Esophagus mucosa (tissue), 1 donor: ENCODE measurements around the gene TNRC6C. TPM values are rescaled to one million over a fixed set of nuclear protein-coding genes. Genes with fewer than 3 reads are reported as not detected.
A peak's percentile ranks its signal among the peaks of the same experiment; 100 is the strongest.
"Not testable (repeated sequence)": the region's sequence is repeated elsewhere in the genome, so short reads cannot be mapped to it uniquely, and the experiment has no call there.

Experiments
- ATAC-seq: fragments of 200-7000 bp; cut with Tn5 transposase; one replicate; pipeline ENCODE4 v1.9.1; 2020
- total RNA-seq: library from RNA; stranded (reverse); gene quantifications from one replicate; pipeline ENCODE4 v1.2.4, GENCODE V29; 2023
- donor health status: DM: yes; HTN: yes; CAD: no.

TNRC6C gene
- total RNA-seq, 1 donor from 2014 or later = 6.8 TPM

DNA sequence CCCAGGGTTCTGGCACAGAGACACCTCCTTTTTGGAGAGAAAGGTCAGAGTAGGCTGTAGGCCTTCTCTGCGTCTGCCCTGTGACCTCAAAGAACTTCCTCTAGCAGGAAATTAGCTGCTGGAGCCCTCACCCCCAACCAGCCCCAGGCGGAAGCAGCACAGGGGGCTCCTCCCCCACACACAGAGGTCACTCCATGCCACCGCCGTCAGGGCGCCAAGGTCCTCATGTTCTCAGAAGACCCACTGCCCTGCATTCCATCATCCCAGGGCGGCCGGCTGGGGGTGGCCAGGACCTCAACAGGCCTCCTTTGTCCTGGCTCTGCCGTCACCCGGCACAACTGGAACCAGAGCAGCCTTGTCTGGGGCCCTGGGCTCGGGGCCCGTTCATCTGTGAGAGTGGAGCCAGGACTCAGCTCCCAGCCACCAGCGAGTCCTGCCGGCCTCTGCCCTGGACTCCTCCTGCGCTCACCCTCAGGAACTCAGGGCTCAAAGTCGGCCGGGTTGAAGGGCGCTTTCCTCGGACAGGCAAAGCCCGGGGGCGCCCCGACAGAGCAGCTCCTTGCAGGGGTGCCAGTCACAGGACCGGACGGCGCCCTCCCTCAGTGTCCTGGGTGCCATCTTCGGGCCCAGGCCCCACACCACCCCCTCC, 168.9 kb downstream of the TNRC6C start:
- peak; percentile 3 for ATAC-seq

GRCh38 chr17:78127888-78128550, 169.5 kb downstream of the TNRC6C start:
- ATAC-seq = peak; percentile 30

GRCh38 chr17:78128551-78129350, 170.2 kb downstream of the TNRC6C start, which contains the start of gene TMC6:
TSS of gene TMC6 (minus strand) at chr17:78128755. CDS start at chr17:78126832, 1,923 bp downstream.
- peak; percentile 72 for ATAC-seq

GRCh38 chr17:78129351-78130089, 171.0 kb downstream of the TNRC6C start:
- ATAC-seq = no peak

- ATAC-seq = no peak
Observed at GRCh38 chr17:78130090-78130436, 171.6 kb downstream of the TNRC6C start.

GRCh38 chr17:78130437-78131101, 172.1 kb downstream of the TNRC6C start, which contains the start of gene TMC8:
TSS of gene TMC8 (plus strand) at chr17:78130771. CDS start at chr17:78131589, 818 bp downstream.
- peak; percentile 0 for ATAC-seq

- ATAC-seq = no peak
Observed at GRCh38 chr17:78131172-78132083, 172.9 kb downstream of the TNRC6C start.

- peak; percentile 40 for ATAC-seq
Observed at GRCh38 chr17:78132084-78132676, 173.7 kb downstream of the TNRC6C start.

DNA sequence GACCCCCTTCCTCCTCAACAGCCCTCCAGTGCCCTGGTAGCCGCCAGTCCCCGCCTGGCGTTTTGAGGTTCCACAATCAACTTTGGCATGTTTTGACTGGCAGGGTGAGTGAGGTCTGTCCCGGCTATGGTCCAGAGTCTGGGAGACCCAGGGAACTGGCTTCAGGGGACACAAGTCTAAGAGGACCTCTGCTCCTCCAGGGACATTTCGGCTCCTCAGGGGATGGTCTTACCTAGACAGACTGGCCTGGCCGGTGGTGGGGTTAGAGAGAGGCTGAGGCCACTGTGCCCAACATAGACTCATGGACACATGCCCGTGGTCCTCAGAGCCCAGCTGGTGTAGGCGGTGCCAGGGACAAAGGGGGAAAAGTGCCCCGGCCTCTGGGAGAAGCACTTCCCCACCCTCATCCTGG, 174.3 kb downstream of the TNRC6C start:
- no peak for ATAC-seq

DNA sequence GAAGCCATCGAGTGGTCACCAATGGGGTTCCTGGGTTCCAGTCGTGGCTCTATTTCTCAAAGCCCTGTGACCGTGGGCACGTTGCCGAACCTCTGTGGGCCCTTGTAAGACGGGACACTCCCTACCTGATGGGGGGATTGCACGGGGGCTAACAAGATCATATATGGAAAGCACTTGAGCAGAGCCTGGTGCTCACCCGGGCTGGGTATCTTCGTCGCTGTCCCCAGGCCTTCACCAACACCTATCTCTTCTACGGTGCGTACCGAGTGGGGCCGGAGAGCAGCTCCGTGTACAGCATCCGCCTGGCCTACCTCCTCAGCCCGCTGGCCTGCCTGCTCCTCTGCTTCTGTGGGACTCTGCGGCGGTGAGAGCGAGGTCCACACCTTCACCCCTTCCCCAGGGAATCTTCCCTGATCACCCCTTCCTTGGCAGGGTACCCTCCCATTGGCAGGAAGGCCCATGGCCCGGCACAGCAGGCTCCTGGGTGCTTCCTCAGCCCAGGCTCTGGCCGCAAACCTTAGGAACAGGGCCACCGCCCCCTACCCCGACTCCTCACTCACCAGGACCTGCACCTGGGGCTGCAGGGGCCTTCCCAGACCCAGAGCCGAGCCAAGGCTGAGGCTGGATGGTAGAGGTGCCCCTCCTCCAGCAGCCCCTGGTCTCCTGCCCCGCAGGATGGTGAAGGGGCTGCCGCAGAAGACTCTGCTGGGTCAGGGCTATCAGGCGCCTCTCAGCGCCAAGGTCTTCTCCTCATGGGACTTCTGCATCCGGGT, 174.9 kb downstream of the TNRC6C start:
- no peak for ATAC-seq

GRCh38 chr17:78133971-78134898, 175.7 kb downstream of the TNRC6C start:
- no peak for ATAC-seq

- no peak for ATAC-seq
Observed at GRCh38 chr17:78134899-78135385, 176.4 kb downstream of the TNRC6C start.

DNA sequence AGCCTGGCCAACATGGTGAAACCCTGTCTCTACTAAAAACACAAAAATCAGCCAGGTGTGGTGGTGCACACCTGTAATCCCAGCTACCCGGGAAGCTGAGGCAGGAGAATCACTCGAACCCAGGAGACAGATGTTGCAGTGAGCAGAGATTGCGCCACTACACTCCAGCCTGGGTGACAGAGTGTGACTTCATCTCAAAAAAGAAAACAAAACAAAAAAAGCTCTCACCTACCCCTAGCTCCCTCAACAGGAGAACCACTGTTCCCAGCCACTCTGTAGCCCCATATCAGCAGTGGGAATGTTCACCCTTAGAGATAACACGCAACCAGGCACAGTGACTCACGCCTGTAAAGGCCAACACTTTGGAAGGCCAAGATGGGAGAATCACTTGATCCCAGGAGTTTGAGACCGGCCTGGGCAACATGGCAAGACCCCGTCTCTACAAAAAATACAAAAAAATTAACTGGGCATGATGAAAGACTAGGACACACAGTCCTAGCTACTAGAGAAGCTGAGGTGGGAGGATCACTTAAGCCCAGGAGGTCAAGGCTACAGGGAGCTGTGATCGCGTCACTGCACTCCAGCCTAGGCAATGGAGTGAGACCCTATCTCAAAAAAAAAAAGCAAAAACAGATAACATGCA, 177.5 kb downstream of the TNRC6C start:
- no peak for ATAC-seq

DNA sequence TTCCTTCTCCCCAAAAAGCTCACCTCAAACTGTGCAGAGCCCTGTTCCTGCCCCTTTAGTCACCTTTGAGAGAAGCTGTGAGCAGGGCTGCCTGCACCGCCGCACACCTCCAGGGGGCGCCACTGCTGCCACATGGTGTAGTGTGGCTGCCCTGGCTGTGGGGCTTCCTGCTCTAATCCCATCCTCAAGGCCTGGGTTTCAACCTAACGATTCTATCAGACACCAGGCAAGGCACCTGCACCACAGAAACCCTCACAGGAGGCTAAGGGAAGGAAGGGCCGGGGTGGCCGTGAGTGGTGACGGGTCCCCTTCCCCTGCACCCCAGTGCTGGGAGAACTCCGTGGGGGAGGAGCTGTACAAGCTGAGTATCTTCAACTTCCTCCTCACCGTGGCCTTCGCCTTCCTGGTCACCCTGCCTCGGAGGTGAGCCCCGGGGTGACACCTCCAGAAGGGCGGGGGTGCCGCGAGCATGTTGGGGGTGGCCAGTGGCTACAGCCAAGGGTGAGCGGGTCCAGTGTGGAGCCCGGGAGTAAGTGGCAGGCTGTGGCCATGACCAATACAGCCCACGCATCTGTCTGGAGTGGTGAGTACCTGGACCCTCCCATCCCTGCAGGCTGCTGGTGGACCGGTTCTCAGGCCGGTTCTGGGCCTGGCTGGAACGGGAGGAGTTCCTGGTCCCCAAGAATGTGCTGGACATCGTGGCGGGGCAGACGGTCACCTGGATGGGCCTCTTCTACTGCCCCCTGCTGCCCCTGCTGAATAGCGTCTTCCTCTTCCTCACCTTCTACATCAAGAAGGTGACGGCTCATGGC, 179.1 kb downstream of the TNRC6C start:
- peak; percentile 12 for ATAC-seq

DNA sequence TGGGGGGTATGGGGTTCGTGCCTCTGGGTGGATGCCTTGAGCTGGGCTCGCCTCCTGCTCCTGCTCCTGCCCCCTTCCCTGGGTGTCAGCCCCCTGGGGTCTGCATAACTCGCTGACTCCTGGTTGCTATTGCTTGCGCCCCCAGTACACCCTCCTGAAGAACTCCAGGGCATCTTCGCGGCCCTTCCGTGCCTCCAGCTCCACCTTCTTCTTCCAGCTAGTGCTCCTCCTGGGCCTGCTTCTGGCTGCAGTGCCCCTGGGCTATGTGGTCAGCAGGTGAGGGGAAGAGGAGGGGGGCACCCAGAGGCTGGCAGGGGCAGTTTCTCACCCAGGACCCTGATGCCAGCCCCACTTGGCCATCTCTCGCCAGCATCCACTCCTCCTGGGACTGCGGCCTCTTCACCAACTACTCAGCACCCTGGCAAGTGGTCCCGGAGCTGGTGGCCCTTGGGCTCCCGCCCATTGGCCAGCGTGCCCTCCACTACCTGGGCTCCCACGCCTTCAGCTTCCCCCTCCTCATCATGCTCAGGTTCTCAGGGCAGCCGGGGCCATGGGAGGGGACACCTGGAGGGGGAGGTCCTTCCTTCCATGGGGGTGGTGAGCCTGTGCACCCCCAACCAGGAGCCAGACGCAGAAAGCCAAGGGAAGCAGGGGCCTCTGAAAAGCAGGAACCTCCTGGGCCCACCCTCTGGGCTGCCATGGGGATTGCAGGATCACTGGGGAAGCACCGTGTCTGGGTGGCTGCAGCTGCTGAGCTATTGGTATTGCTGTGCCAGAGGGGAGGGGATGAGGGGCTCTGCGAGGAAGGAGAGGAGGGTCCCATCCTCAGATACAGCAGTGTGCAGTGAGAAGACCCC, 179.9 kb downstream of the TNRC6C start:
- ATAC-seq = no peak

DNA sequence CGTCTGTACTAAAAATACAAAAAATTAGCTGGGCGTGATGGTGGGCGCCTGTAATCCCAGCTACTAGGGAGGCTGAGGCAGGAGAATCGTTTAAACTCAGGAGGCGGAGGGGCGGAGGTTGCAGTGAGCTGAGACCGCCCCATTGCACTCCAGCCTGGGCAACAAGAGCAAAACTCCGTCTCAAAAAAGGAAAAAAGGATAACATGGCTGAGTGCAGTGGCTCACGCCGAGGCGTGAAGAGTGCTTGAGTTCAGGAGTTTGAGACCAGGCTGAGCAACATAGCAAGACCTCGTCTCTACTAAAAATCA, 181.3 kb downstream of the TNRC6C start:
- ATAC-seq = not testable (repeated sequence)
